ENCODE measurements around the gene CHSY1. TPM values are rescaled to one million over a fixed set of nuclear protein-coding genes. Genes with fewer than 3 reads are reported as not detected.

The CHSY1 gene
- total RNA-seq = 10 to 100 TPM in 2 of 3 donors, 1 to 10 TPM in 1; 7.7 to 15.5 (median 12.6) TPM
- long read RNA-seq, donor 1, full-length matches to known transcripts = 14 of 22 reads
- long read RNA-seq, donor 1, partial matches to known transcripts = 2 of 22 reads
- long read RNA-seq, donor 1, other reads (novel, unspliced or antisense) = 6 of 22 reads
- long read RNA-seq, donor 2, partial matches to known transcripts = 0 of 1 reads
- long read RNA-seq, donor 2, other reads (novel, unspliced or antisense) = 1 of 1 reads

- Histone ChIP-seq H3K36me3 (ENCODE audit: low read depth) (no peaks in the 10 kb centered on the region), H3K4me3 (peak within 1 kb of the TSS; percentile 46), H3K4me1 (ENCODE audit: low read depth) (peaks cover 8% of the 10 kb centered on the region), H3K9me3 (no peaks in the 10 kb centered on the region)
- TF ChIP-seq CTCF (IDR thresholded peaks at IDR 0.05) = no peak
- intact Hi-C loops (cut with DNase I, micrococcal nuclease) = loop anchor here in 1 of 2 donors (10.0 kb wide), 1 partner anchor 337 kb away; the partner anchor contains the start of gene LRRK1
- DNase-seq = peak; percentile 90 to 94 (median 93)
- ATAC-seq = peak; percentile 90
These were observed at the start of gene CHSY1 for GRCh38 chr15:101251830-101252820. CHSY1 (minus strand) TSS chr15:101252048; CDS start chr15:101251456, 592 bp downstream.

GRCh38 chr15:101296418-101297405 is 44.9 kb upstream of the CHSY1 start:
- Histone ChIP-seq H3K4me1 (ENCODE audit: low read depth) (peaks cover 19% of the 10 kb centered on the region), H3K36me3 (ENCODE audit: low read depth) (no peaks in the 10 kb centered on the region), H3K4me3 (no peak overlapping the region), H3K9me3 (no peaks in the 10 kb centered on the region)
- ATAC-seq (no peak), DNase-seq (no peak)
- intact Hi-C loops (cut with DNase I, micrococcal nuclease) = loop anchor here in 1 of 2 donors (5.0 kb wide), 1 partner anchor 346 kb away; no protein-coding TSS in a partner anchor
- no peak for TF ChIP-seq CTCF (IDR thresholded peaks at IDR 0.05)

GRCh38 chr15:101295607-101296161 is 43.8 kb upstream of the CHSY1 start:
- Histone ChIP-seq H3K9me3 (no peaks in the 10 kb centered on the region), H3K4me1 (ENCODE audit: low read depth) (peaks cover 19% of the 10 kb centered on the region), H3K36me3 (ENCODE audit: low read depth) (no peaks in the 10 kb centered on the region), H3K4me3 (peak overlapping the region; percentile 68)
- no peak for TF ChIP-seq CTCF (IDR thresholded peaks at IDR 0.05)
- peak in 1 of 3 donors; percentile 79 for DNase-seq
- ATAC-seq = peak; percentile 53
- intact Hi-C loops (cut with DNase I, micrococcal nuclease) = loop anchor here in 1 of 2 donors (5.0 kb wide), 1 partner anchor 347 kb away; no protein-coding TSS in a partner anchor

GRCh38 chr15:101294731-101295606 is 43.1 kb upstream of the CHSY1 start, which contains the start of gene SNRPA1:
SNRPA1 (minus strand) TSS chr15:101295248; CDS start chr15:101295178, 70 bp downstream.
- TF ChIP-seq CTCF (IDR thresholded peaks at IDR 0.05) = no peak
- peak; percentile 99 for DNase-seq
- ATAC-seq = peak; percentile 96
- intact Hi-C loops (cut with DNase I, micrococcal nuclease) = loop anchor here in 1 of 2 donors (5.0 kb wide), 1 partner anchor 347 kb away; no protein-coding TSS in a partner anchor
- Histone ChIP-seq H3K36me3 (ENCODE audit: low read depth) (no peaks in the 10 kb centered on the region), H3K4me1 (ENCODE audit: low read depth) (peaks cover 19% of the 10 kb centered on the region), H3K4me3 (peak within 1 kb of the TSS; percentile 68), H3K9me3 (no peaks in the 10 kb centered on the region)
